ENCODE measurements around the gene LOXL1. TPM values are rescaled to one million over a fixed set of nuclear protein-coding genes. Genes with fewer than 3 reads are reported as not detected.

The LOXL1 gene
- total RNA-seq, 2 donors from 2014 or later, result 8.6 to 14.5 TPM

DNA sequence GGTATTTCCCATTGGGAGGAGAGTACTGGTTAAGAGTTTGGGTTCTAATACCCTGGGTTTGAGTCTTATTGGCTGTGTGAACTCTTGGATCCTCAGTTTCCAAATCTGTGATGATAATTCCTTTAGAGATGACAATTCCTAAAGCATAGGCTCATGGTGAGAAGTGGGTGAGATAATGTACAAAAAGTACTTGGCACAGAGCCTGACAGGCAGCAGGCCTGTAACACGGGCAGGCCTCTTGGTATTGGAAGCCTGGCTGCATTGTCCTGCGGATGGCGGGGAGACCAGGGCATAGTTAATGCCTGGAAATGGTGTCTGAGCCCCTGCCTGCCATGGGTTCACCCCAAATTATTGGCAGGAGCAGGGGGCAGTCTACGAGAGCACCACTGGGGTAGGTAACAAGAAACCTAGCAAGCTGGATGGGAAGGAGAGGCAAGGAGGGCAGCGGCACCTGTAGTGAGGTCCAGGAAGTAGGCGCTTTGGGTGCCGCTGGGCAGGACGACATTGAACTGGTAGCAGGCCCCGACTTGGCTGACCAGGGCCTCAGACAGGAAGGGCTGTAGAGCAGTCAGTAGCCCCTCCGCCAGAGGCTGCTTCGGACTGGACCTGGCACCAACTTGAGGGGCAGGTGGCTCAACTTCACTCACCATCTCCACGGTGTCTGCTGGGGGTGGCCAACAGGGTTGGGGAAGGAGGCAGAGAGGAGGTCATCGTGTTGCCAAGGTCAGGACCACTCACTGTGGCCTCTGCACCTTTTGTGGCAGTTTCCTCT lies 58.1 kb downstream of the LOXL1 start:
- TF ChIP-seq POLR2A (IDR thresholded peaks at IDR 0.05), result no peak
- TF ChIP-seq, protein P1, sequence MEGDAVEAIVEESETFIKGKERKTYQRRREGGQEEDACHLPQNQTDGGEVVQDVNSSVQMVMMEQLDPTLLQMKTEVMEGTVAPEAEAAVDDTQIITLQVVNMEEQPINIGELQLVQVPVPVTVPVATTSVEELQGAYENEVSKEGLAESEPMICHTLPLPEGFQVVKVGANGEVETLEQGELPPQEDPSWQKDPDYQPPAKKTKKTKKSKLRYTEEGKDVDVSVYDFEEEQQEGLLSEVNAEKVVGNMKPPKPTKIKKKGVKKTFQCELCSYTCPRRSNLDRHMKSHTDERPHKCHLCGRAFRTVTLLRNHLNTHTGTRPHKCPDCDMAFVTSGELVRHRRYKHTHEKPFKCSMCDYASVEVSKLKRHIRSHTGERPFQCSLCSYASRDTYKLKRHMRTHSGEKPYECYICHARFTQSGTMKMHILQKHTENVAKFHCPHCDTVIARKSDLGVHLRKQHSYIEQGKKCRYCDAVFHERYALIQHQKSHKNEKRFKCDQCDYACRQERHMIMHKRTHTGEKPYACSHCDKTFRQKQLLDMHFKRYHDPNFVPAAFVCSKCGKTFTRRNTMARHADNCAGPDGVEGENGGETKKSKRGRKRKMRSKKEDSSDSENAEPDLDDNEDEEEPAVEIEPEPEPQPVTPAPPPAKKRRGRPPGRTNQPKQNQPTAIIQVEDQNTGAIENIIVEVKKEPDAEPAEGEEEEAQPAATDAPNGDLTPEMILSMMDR (IDR thresholded peaks at IDR 0.05), result no peak
- WGBS, 2 donors, result 75 to 84% methylated on average over 5 to 13 of the region's 13 CpGs
- Histone ChIP-seq H3K27ac (no peak overlapping the region), H3K9me3 (no peaks in the 10 kb centered on the region), H3K4me1 (peaks cover 42% of the 10 kb centered on the region), H3K4me3 (no peak overlapping the region), H3K27me3 (no peaks in the 10 kb centered on the region), H3K36me3 (replicated peaks in 1 of 2; ENCODE audit: insufficient read depth in 1 of 2, low read depth in 2 of 2) (no peaks in the 10 kb centered on the region)
- DNase-seq (no peak), ATAC-seq (no peak)
- intact Hi-C loops (cut with DNase I), result no loop called here

- ATAC-seq (no peak), DNase-seq (no peak)
- no peak for TF ChIP-seq POLR2A (IDR thresholded peaks at IDR 0.05)
- peaks cover 50% of the 10 kb centered on the region for H3K4me1 ChIP-seq
- no peaks in the 10 kb centered on the region for H3K27me3 ChIP-seq
- H3K27ac ChIP-seq, result no peak overlapping the region
- H3K36me3 ChIP-seq (replicated peaks in 1 of 2; ENCODE audit: insufficient read depth in 1 of 2, low read depth in 2 of 2), result no peaks in the 10 kb centered on the region
- WGBS, 2 donors, result 87 to 95% methylated on average over 8 to 11 of the region's 13 CpGs
- intact Hi-C loops (cut with DNase I), result no loop called here
- H3K9me3 ChIP-seq, result no peaks in the 10 kb centered on the region
- no peak overlapping the region for H3K4me3 ChIP-seq
These were observed 59.0 kb downstream of the LOXL1 start for GRCh38 chr15:73985101-73985873.

DNA sequence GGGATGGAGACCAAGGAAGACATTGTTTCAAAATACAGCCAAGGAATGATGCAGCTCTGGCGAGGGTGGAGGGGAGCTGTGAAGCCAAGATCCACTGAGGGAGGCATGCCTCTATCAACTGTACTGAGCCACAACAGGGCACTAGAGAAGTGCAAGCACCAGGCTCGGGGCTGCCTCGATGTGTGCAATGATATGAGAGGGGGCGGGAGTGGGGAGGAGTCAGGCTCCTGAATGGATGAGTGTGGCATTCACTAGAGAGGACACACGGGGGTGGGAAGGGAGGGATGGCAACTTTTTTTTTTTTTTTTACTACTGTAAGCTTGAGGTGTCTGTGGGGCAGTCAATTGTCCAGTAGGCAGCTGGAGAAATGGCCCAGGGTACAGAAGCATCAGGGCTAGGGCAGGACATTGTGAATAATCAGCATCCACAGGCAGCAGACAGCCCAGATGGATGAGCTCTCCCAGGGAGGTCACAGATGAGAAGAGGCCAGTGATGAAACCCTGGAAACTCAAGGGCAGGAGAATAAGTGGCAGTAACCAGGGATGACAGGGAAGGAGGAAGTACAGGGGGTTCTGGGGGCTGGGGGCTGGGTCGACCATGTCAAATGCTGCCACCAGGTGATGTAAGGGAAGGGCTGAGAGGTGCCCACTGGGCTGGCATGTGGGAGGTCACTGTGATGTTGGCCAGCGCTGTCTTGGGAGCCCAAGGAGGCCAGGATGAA lies 60.0 kb downstream of the LOXL1 start:
- Histone ChIP-seq H3K9me3 (no peaks in the 10 kb centered on the region), H3K27ac (peak overlapping the region in 2 of 4 donors; percentile 72 to 76), H3K27me3 (no peaks in the 10 kb centered on the region), H3K36me3 (replicated peaks in 1 of 2; ENCODE audit: insufficient read depth in 1 of 2, low read depth in 2 of 2) (no peaks in the 10 kb centered on the region), H3K4me3 (no peak overlapping the region), H3K4me1 (peaks cover 58% of the 10 kb centered on the region)
- WGBS, 2 donors, result 51 to 59% methylated on average over 7 of the region's 7 CpGs
- intact Hi-C loops (cut with DNase I), result no loop called here
- ATAC-seq (no peak), DNase-seq (no peak)
- TF ChIP-seq, protein P1 (IDR thresholded peaks at IDR 0.05), result no peak

DNA sequence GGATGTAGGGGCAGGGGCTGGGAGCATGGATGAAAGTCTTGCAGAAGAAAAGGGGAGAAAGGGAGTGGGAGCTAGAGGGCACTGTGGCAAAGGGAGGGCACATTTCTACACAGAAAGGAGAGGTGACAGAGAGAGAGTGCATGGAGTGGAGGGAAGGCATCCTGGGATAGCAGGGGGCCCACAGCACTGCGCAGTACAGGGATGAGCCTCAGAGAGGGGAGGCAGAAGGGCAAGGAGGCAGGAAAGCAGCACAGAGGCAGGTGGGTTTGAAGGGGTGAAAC lies 60.5 kb downstream of the LOXL1 start:
- intact Hi-C loops (cut with DNase I), result no loop called here
- TF ChIP-seq, protein P1 (IDR thresholded peaks at IDR 0.05), result no peak
- no peak for TF ChIP-seq POLR2A (IDR thresholded peaks at IDR 0.05)
- H3K9me3 ChIP-seq, result no peaks in the 10 kb centered on the region
- H3K4me1 ChIP-seq, result peaks cover 62% of the 10 kb centered on the region
- no peak overlapping the region for H3K4me3 ChIP-seq
- DNase-seq (no peak), ATAC-seq (no peak)
- no peaks in the 10 kb centered on the region for H3K27me3 ChIP-seq
- 91 to 93% methylated on average over 1 of the region's 1 CpG for WGBS, 2 donors
- H3K27ac ChIP-seq, result peak overlapping the region in 3 of 4 donors; percentile 44 to 76 (median 72)
- no peaks in the 10 kb centered on the region for H3K36me3 ChIP-seq (replicated peaks in 1 of 2; ENCODE audit: insufficient read depth in 1 of 2, low read depth in 2 of 2)

- H3K9me3 ChIP-seq, result no peaks in the 10 kb centered on the region
- no peaks in the 10 kb centered on the region for H3K36me3 ChIP-seq (replicated peaks in 1 of 2; ENCODE audit: insufficient read depth in 1 of 2, low read depth in 2 of 2)
- DNase-seq (no peak), ATAC-seq (no peak)
- WGBS, 2 donors, result 70 to 83% methylated on average over 4 of the region's 4 CpGs
- peaks cover 57% of the 10 kb centered on the region for H3K4me1 ChIP-seq
- no peak overlapping the region for H3K4me3 ChIP-seq
- peak overlapping the region in 3 of 4 donors; percentile 44 to 76 (median 72) for H3K27ac ChIP-seq
- no peaks in the 10 kb centered on the region for H3K27me3 ChIP-seq
- no peak for TF ChIP-seq POLR2A (IDR thresholded peaks at IDR 0.05)
- TF ChIP-seq, protein P1 (IDR thresholded peaks at IDR 0.05), result no peak
- intact Hi-C loops (cut with DNase I), result no loop called here
These were observed 61.0 kb downstream of the LOXL1 start for GRCh38 chr15:73987250-73987649.

All from body of pancreas (tissue), 4 donors.